ENCODE measurements around the gene CERK.
"Not testable (repeated sequence)": the region's sequence is repeated elsewhere in the genome, so short reads cannot be mapped to it uniquely, and the experiment has no call there.

CERK gene

DNA sequence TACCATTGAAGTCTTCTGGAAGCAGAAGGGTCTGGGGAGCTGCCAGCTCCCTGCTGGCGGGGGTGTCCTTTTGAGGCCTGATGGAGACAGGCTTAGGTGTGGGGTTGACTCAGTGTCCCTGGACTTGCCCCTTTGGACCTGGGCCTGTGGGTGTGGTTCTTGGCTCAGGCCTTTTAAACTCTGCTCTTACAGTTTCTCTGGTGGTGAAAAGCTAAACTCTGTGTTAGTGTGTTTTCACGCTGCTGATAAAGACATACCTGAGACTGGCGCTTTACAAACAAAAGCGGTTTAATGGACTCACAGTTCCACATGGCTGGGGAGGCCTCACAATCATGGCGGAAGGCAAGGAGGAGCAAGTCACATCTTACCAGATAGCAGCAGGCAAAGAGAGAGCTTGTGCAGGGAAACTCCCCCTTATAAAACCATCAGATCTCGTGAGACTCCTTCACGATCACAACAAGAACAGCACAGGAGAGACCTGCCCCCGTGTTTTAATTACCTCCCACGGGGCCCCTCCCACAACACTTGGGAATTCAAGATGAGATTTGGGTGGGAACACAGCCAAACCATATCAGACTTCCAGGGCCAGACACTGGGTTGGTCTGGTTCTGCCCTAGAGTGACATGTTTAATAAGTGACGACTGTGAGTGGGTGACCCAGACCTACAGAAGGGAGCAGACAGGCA lies 91.4 kb downstream of the CERK start:
- no peak for DNase-seq (ENCODE audit: low spot score)

GRCh38 chr22:46642840-46643480 lies 95.1 kb downstream of the CERK start:
- not testable (repeated sequence) for DNase-seq (ENCODE audit: low spot score)

GRCh38 chr22:46641811-46642266 lies 96.2 kb downstream of the CERK start:
- DNase-seq (ENCODE audit: low spot score): no peak

DNA sequence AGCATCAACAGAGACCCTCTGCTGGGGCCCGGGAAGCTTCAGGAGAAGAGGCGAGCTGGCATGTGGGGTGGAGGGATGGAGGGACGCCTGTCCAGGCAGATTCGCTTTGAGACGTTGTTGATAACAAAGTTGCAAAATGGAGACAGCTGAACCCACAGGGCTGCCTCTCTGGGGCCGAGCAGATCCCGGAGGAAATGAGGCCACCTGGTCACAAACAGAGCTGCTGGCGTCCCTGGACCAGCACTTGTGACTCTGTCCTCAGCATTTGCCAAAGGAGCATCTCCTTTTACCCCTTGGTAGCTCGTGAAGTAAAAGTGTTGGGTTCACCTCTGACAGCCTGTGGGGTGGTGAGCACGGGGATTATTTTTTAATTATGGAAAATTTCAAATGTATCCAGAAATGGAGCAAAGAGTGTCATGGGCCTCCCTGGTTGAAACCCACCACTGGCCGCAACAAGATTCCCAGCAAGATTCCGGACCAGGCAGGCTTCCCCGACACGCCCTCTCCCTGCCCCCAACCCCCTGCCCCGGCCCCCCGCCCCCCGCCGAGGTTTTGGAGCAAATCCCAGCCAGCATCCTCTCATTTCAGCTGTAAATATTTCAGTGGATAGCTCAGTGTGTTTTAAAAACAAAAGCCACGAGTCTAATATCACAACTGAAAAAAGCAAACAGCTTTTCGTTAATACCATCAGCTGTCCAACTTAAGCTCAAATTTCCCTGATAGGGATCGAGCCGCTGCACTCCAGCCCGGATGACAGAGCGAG lies 97.6 kb downstream of the CERK start:
- no peak for DNase-seq (ENCODE audit: low spot score)

DNA sequence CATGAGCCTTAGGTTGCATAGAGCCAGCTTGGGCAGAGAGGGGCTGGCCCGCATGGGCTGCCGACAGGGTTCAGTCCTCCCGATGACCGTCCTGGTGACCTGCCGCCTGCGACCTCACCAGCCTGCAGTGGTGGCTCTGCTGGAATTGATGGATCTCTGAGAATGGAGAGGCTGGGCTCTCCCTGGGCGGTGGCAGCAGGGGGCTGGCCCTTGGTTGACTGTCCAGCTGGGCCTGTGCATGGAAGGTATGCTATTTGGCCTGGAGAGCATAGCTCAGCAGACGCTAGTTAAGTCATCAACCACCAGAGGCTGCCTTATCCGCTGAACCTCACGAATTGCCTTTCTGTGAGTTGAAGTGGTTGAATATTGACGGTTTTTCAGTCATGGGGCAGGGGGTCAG lies 98.2 kb downstream of the CERK start:
- no peak for DNase-seq (ENCODE audit: low spot score)

DNA sequence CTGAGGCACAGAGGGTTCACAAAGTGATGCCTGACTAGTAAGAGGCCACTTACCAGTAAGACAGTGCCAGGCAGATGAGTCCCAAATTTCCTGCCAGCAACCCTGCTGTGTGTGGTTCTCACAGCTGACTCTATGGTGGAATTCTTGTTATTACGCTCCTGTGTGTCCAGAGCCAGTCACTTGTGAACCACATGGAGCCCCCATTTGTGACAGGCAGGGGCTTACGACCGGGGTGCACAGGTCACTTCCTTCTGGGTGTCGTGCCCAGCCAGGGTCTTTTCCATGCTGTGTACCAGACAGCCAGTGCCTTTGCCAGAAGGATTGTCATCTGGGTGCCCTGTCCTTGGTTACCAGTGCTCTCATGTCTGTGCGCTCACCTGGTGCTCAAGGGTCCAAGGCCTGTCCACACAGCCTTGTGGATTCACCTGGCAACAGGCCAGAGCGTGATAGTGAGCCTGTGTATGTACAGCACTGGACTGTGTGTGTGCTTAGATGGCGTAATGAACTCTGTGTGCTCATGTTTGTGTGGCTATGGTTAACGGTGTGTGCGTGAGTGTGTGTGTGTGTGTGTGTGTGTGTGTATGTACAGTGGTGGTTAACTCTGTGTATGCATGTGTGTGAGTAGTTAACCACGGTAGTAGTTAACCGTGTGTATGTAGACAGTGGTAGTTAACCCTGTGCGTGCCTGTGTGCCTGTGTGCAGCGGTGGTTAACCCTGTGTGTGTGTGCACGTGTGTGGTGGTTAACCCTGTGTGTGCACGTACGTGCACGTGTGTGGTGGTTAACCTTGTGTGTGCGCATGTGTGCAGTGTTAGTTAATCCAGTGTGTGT lies 99.2 kb downstream of the CERK start:
- DNase-seq (ENCODE audit: low spot score): no peak

DNA sequence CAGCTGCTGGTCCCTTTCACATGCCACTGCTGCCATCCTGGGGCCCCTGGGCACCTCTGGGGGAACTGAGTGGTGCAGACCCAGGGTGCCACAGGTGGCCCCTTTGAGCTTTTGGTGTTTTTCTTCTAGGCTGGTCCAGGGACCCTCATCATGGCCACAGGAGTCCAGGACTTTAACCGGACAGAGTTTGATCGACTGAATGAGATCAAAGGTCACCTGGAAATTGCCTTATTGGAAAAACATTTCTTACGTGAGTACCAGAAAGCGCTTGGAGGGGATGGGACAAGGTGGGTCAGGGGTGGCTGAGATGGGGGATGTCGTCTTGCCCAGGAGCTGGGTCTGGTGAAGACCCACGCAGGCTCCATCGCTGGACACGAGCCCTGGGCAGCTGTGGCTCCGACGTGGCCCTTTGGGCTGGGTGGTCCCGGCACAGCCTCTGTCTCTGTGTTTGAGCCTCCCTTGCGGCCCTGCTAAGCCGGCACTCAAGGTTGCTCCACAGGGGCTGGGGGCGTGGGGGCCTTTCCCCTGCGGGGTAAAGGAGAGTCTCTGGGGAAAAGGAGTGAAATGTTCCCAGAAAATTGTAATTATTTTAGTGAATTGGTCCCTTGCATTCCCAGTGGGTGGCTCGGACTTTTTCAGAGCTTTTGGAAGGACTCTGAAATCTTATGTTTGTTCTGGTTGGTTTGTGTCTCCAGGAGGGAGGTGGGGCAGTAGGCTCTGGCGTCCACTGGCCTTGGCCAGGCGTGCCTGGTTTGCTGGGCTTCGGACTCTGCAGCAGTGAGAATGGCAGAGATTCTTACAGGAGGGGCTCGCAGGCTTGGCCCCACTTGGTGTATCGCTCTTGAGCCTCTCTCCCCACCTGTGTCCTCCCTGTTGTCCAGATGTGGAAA lies 100.1 kb downstream of the CERK start:
- no peak for DNase-seq (ENCODE audit: low spot score)

GRCh38 chr22:46636221-46637002 lies 101.6 kb downstream of the CERK start:
- no peak for DNase-seq (ENCODE audit: low spot score)

GRCh38 chr22:46635756-46636155 lies 102.3 kb downstream of the CERK start:
- peak; percentile 64 for DNase-seq (ENCODE audit: low spot score)

- not testable (repeated sequence) for DNase-seq (ENCODE audit: low spot score)
These were observed 102.9 kb downstream of the CERK start for GRCh38 chr22:46634973-46635685.

Data from iPS-NIHi11 (cell line).